RWPE2 (cell line): ENCODE data around the gene ABHD17C.

Experiments
- ATAC-seq: fragments of 200-7000 bp; cut with Tn5 transposase; 3 replicates; pipeline ENCODE4 v1.9.1; 2021; ENCODE audit warnings: low read depth
- DNase-seq: peaks from one replicate; pipeline ENCODE4 v3.0.0-alpha.2; 2020; ENCODE audit warnings: low spot score
- H3K27ac ChIP-seq: fragments of 450-650 bp; 2 replicates; pipeline ENCODE4 v1.5.1; 2017; ENCODE audit warnings: mild to moderate bottlenecking; ENCODE audit not compliant: poor library complexity, severe bottlenecking
- H3K27me3 ChIP-seq: fragments of 250-450 bp; sonication (Bioruptor Pico); 2 replicates; pipeline ENCODE4 v1.5.1; 2021; ENCODE audit warnings: mild to moderate bottlenecking, moderate library complexity; ENCODE audit not compliant: insufficient read depth, poor library complexity, severe bottlenecking
- H3K36me3 ChIP-seq: fragments of 250-450 bp; sonication (Bioruptor Pico); 2 replicates; pipeline ENCODE4 v1.5.1; 2020; ENCODE audit warnings: low read depth, mild to moderate bottlenecking, moderate library complexity
- H3K4me1 ChIP-seq: fragments of 250-450 bp; sonication (Bioruptor Pico); 2 replicates; pipeline ENCODE4 v1.5.1; 2021; ENCODE audit warnings: mild to moderate bottlenecking, moderate library complexity; ENCODE audit not compliant: insufficient read depth, poor library complexity, severe bottlenecking
- H3K4me3 ChIP-seq: fragments of 250-450 bp; sonication (Bioruptor Pico); 2 replicates; pipeline ENCODE4 v1.5.1; 2021; ENCODE audit warnings: mild to moderate bottlenecking, moderate library complexity; ENCODE audit not compliant: severe bottlenecking
- H3K9me3 ChIP-seq: fragments of 250-450 bp; sonication (Bioruptor Pico); 2 replicates; pipeline ENCODE4 v1.5.1; 2021; ENCODE audit warnings: mild to moderate bottlenecking, moderate library complexity; ENCODE audit not compliant: severe bottlenecking
- CTCF ChIP-seq: fragments of 450-650 bp; IDR thresholded peaks from one replicate; pipeline ENCODE4 v1.5.1; 2017; ENCODE audit warnings: mild to moderate bottlenecking, moderate library complexity; ENCODE audit not compliant: poor library complexity, severe bottlenecking

Gene ABHD17C

DNA sequence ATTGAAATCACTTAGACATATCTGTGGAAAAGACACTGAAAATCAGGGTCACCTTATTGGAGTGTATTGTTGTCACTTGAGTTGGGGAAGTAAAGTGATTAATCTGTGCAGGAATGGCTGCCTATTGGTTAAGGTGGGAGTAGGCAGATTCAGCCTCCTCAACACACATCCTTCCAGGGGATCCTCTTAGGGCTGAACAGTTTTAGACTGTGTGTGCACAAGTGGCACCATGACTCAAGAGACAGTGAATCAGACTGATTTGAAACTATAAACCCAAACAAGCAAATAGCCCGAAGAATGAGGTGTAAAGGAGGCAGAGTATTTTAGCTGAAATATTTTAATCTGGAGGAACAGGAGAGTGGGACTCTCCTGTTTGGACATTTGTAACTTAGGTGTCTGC, 4.9 kb downstream of the ABHD17C start:
- Histone ChIP-seq H3K36me3 (peaks cover 37% of the 10 kb centered on the region), H3K4me1 (peaks cover 24% of the 10 kb centered on the region), H3K27me3 (no peaks in the 10 kb centered on the region), H3K4me3 (no peak overlapping the region), H3K27ac (peak overlapping the region; percentile 5), H3K9me3 (no peaks in the 10 kb centered on the region)
- TF ChIP-seq CTCF = no peak
- DNase-seq (no peak), ATAC-seq (0 out of 3 replicates have a peak, but pooled peaks have one; percentile 10)

GRCh38 chr15:80701676-80702311, 6.7 kb downstream of the ABHD17C start:
- H3K9me3 ChIP-seq = no peaks in the 10 kb centered on the region
- no peak overlapping the region for H3K27ac ChIP-seq
- H3K4me3 ChIP-seq = no peak overlapping the region
- ATAC-seq (peak; percentile 35; the same call in 1 of the 3 replicates), DNase-seq (no peak)
- TF ChIP-seq CTCF = no peak
- H3K27me3 ChIP-seq = no peaks in the 10 kb centered on the region
- H3K4me1 ChIP-seq = peaks cover 24% of the 10 kb centered on the region
- H3K36me3 ChIP-seq = peaks cover 50% of the 10 kb centered on the region

DNA sequence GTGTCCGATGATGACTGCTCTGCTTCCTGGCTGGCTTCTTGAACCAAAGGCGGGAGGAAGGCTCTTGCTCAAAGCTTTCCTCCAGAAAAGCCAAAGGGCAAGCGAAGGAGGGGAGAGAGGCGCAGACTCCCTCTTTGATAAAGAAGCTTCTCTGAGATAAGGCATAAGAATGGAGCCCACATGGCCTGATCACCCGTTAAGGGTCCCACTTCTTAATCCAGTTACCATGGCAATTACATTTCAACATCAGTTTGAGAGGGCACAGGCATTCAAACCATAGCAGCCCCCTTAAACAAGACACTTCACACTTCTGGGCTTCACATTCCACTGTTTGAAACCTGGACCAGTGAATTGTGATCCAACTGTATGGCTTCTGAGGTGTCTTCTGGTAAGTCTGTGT, 8.0 kb downstream of the ABHD17C start:
- ATAC-seq (no peak), DNase-seq (no peak)
- TF ChIP-seq CTCF = no peak
- no peaks in the 10 kb centered on the region for H3K9me3 ChIP-seq
- H3K27me3 ChIP-seq = no peaks in the 10 kb centered on the region
- peaks cover 41% of the 10 kb centered on the region for H3K36me3 ChIP-seq
- no peak overlapping the region for H3K27ac ChIP-seq
- no peak overlapping the region for H3K4me3 ChIP-seq
- H3K4me1 ChIP-seq = peaks cover 15% of the 10 kb centered on the region

DNA sequence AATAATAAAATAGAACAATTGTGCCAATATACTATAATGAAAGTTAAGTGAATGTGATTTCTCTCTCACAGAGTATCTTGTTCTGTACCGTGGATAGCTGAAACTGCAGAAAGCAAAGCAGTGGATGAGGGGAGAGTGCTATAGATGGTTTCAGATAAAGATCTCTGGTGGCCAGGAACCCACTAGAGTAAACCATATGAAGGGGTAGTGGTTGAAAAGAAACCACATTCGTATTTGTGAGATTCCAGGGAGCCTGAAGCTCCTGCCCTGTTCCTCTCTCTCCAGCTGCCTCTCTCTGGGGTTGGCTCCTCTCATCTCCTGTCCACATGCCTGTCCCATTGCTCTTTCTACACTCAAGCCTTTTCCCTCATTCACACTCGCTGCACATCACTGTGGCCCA, 8.9 kb downstream of the ABHD17C start:
- no peak for DNase-seq
- H3K9me3 ChIP-seq = no peaks in the 10 kb centered on the region
- H3K36me3 ChIP-seq = peaks cover 32% of the 10 kb centered on the region
- no peak overlapping the region for H3K27ac ChIP-seq
- H3K4me1 ChIP-seq = peaks cover 16% of the 10 kb centered on the region
- ATAC-seq = no peak
- no peak for TF ChIP-seq CTCF
- no peak overlapping the region for H3K4me3 ChIP-seq
- H3K27me3 ChIP-seq = no peaks in the 10 kb centered on the region

DNA sequence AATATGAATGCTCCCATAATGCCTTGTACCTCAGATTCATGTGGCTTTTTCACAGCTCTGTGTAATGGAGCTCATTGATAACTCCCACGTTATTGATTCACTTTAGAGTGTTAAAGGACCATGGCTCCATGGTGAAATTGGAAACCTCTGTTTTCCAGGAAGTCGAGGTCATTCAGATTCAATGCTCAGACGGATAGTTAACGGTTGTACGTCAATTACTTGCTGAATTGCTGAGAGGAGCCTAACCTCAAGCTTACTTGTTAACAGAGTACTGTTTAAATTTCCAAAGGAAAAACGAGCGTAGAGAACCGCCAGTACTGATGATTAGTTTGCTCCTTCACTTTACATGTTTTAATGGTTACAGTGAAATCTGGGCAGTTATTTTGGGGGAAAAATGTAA, 11.1 kb downstream of the ABHD17C start:
- Histone ChIP-seq H3K27ac (no peak overlapping the region), H3K4me1 (peaks cover 23% of the 10 kb centered on the region), H3K27me3 (no peaks in the 10 kb centered on the region), H3K9me3 (no peaks in the 10 kb centered on the region), H3K4me3 (no peak overlapping the region), H3K36me3 (peaks cover 28% of the 10 kb centered on the region)
- DNase-seq = no peak
- no peak for TF ChIP-seq CTCF
- ATAC-seq = no peak
